Ramos (cell line): Measurements from ENCODE around the gene KLHL35.

ENCODE experiments used
- in situ Hi-C: fragments of 300-500 bp; cut with MboI; formaldehyde crosslinking; loops from one replicate; pipeline ENCODE4 v1.14.3; 2022; ENCODE audit warnings: low sequenced_read_pairs; ENCODE audit not compliant: unreplicated experiment

KLHL35 gene

GRCh38 chr11:75469785-75470405 lies 36.9 kb upstream of the KLHL35 start:
- in situ Hi-C loops: no loop called here

- in situ Hi-C loops: no loop called here
These were observed 35.7 kb upstream of the KLHL35 start for GRCh38 chr11:75468534-75469340.

GRCh38 chr11:75467881-75468280 lies 34.9 kb upstream of the KLHL35 start:
- in situ Hi-C loops: no loop called here

- in situ Hi-C loops: no loop called here
These were observed 34.3 kb upstream of the KLHL35 start for GRCh38 chr11:75467311-75467710.

DNA sequence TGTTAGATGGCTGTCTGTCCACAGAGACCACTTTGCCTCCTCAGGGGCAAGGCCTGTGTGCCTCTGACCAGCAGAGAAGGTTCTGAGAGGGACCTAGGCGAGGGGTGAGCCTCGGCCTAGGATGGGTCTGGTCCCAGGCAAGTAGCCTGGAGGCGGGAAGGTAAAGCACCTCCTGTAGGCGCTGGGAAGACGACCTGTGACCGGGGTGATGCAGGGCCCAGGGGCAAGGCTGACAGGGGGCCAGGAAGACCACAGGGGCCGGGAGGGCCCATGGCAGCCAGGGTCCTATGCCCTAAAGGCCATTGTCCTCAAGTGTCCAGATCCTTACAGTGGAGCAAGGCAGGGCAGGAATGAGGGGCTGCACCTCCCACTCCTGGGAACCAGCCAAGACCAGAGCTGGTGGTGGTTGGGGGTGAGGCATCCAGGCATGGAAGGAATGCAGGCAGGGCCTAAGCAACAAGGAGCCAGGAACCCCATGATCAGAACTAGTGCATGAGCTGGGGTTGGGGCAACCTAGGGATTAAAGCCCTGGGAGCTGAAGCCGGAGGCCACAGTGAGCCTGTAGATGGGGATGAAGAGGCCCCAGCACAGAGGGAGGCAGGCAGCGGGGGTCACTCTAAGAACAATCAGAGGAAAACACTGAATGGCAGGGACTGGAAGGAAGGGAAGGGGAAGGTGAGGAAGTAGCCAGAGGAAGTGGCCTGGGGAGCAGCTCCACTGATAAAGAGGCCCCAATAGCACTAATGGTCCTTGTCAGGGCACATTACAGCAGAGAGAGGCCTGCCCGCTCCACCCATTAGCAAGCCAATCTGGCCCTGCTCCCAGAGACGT lies 32.9 kb upstream of the KLHL35 start:
- in situ Hi-C loops: no loop called here

- in situ Hi-C loops: no loop called here
These were observed 30.2 kb upstream of the KLHL35 start for GRCh38 chr11:75463106-75463774.

DNA sequence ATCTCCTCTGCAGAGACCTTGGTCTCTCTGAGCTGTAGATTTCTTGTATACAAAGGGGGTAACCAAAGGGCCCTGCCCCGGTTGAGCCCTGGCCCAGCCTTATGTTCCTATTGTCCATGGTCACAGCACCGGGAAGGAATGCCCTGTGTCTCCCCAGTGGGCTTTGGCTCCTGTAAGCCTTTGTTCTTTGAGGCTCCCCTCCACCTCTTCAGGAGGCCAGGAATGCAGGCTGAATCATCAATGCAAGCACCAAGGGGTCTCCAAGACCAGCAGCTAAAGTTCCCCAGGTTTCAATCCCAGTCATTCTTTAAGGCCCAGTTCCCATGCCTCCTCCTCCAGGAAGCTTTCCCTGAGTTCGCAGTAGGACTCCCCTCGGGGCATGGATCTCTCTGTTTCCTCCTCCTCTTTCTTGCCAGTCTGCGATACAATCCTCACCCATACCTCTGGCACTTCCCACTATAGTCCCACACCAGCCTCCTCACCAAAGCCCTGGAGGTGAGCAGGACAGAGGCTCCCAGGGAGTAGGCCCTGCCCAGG lies 29.2 kb upstream of the KLHL35 start:
- in situ Hi-C loops: no loop called here

GRCh38 chr11:75461151-75461550 lies 28.1 kb upstream of the KLHL35 start:
- in situ Hi-C loops: no loop called here

- in situ Hi-C loops: no loop called here
These were observed 23.7 kb upstream of the KLHL35 start for GRCh38 chr11:75456596-75457183.

DNA sequence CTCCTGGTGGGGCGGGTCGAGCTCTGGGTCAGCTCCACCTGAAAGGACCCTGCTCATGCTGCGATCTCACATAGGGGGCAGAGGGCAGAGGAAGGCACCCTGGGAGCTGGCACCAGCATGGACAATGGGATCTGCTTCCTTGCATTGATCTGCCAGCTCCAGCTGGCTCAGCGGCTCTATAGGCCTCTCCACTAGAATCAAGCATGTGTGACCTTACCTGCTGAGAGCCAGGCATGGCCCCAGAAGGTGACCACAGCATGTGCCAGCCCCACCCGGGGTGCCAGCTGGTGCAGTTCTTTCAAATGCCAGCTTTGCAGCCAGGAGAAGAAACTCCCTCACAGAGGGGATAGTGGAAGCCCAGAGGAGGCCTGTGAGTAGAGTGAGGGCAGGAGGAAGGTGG lies 22.0 kb upstream of the KLHL35 start:
- in situ Hi-C loops: no loop called here

- in situ Hi-C loops: no loop called here
These were observed 21.1 kb upstream of the KLHL35 start for GRCh38 chr11:75453916-75454655.

DNA sequence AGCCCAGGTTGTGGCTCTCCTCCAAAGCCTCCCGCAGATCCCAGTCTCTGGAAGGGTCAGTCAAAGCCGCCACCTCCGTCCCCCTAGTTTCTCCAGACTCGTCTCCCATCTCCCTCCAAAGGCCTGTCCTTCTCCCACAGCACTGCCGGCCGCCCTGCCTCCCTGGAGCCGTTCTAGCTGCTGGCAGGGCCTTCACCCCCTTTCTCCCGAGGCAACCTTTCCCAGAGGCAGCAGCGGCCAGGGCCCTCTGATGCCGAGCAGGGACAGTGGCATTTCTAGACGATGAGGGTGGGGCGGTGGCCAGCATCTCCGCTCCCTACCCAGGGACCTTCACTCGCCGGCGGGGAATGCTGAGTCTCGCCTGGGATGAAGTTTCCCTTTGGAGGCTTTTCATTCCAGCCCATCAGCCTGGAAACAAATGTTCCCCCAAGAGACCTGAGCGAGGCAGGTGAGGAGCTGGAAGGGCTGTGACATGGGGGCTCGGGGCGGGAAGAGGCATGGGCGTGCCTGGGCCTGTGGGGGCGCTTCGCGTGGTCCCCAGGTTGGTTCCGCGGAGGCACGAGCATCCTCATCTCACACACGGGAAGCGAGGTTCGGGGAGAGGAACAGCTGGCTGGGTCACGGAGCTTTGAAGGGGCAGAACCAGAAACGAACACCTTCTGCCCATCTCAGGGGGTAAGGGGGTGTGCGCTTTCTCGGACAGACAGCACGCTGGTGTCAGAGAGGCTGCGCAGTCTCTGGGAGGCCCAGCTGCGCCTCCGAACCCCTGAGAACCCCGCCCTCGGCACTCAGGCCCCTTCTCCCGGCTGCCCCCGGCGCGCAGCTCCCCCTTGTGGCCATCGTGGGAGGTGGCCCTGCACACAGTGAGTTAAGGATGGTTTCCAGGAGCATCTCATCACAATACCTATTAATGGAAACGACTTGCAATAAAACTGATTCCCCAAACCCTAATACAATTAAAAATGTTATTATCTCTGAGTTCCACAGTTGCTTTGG lies 18.1 kb upstream of the KLHL35 start:
- in situ Hi-C loops: no loop called here

DNA sequence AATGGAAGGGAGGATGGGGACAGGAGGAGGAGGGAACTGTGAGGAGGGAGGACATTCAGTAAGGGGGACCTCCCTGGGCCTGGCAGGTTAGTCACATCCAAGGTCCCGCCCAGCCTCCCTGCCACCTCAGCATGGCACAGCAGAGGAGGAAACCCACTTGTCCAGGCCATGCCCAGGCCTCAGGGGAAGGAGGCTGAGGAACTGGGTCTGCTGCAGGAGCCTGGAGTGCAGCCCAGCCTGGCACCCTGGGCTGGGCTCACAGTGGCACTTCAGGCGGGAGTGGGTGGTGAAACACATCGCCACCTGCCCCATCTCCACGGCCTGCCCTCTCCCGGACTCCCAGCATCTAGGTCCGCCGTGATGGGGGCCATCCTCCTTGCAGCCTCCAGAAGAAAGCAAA lies 17.2 kb upstream of the KLHL35 start:
- in situ Hi-C loops: no loop called here

GRCh38 chr11:75449776-75450175 lies 16.8 kb upstream of the KLHL35 start:
- in situ Hi-C loops: loop anchor here (5.0 kb wide), 1 partner anchor 83 kb away; no protein-coding TSS in a partner anchor

- in situ Hi-C loops: loop anchor here (5.0 kb wide), 1 partner anchor 83 kb away; no protein-coding TSS in a partner anchor
These were observed 16.3 kb upstream of the KLHL35 start for GRCh38 chr11:75449271-75449670.

DNA sequence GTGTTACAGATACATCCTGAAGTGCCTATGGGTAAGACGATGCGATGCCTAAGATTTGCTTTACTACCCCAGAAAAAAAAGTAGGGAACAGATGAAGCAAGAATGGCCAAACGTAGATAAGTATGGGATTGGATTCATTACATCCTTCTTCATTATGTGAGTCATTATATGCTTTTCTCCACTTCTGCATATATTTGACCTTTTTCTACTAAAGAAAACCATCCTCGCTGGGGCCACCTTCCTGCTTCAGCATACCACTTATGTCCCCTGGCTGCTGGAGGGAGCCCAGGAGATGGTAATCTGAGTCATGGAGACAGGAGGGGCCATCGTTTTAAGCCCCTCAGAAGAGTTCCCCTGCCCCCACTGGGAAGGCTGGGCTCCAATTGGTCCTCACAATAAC lies 14.4 kb upstream of the KLHL35 start:
- in situ Hi-C loops: loop anchor here (5.0 kb wide), 1 partner anchor 85 kb away; no protein-coding TSS in a partner anchor

DNA sequence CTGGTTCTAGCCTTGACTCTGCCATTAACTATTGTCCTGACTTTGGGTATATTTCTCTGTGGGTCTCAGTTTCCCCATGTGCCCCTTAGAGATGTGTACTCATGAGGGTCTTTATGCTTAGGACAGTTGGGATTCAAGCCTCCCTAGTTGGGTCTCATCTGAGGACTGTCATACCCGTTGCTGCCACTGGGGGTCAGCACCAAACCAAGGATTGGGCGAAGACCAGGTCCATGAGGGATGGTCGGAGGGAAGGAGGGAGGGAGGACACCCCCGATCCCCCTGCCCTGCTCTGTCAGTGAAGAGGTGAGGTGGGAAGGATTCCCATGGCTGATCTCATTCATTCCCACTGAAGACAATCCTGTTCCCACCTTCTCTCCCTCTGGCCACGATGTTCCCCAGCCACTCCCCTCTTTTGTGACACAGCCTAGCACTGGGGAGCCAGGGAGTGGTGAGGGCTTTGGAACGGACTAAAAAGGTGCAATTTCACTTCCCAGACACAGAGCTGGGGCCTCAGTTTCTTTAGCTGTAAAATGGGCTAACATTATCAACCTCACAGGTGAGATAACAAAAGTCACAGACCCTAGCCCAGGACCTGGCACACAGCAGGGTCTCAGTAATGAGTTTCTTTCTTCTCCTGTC lies 12.4 kb upstream of the KLHL35 start:
- in situ Hi-C loops: loop anchor here (5.0 kb wide), 1 partner anchor 87 kb away; no protein-coding TSS in a partner anchor
